Osteocyte (in vitro differentiated cells): ENCODE measurements around the gene MYT1. TPM values are rescaled to one million over a fixed set of nuclear protein-coding genes. Genes with fewer than 3 reads are reported as not detected.

Experiments
- DNase-seq: peaks from one replicate; pipeline ENCODE4 v3.0.0; 2021; ENCODE audit warnings: mixed read lengths; ENCODE audit not compliant: unreplicated experiment; ENCODE audit errors: extremely low spot score
- H3K27ac Mint-ChIP-seq: one replicate; pipeline ENCODE4 v1.8.0; 2021; ENCODE audit warnings: mild to moderate bottlenecking, mixed read lengths; ENCODE audit not compliant: unreplicated experiment
- H3K27me3 Mint-ChIP-seq: one replicate; pipeline ENCODE4 v1.8.0; 2021; ENCODE audit warnings: mixed read lengths; ENCODE audit not compliant: unreplicated experiment
- H3K36me3 Mint-ChIP-seq: one replicate; pipeline ENCODE4 v1.8.0; 2021; ENCODE audit warnings: mixed read lengths; ENCODE audit not compliant: unreplicated experiment
- H3K4me1 Mint-ChIP-seq: one replicate; pipeline ENCODE4 v1.8.0; 2021; ENCODE audit warnings: mixed read lengths; ENCODE audit not compliant: unreplicated experiment
- H3K4me3 Mint-ChIP-seq: one replicate; pipeline ENCODE4 v1.8.0; 2021; ENCODE audit warnings: mild to moderate bottlenecking, moderate library complexity, mixed read lengths; ENCODE audit not compliant: unreplicated experiment
- H3K9me3 Mint-ChIP-seq: one replicate; pipeline ENCODE4 v1.8.0; 2021; ENCODE audit warnings: mixed read lengths; ENCODE audit not compliant: unreplicated experiment
- CTCF ChIP-seq: fragments of 200-600 bp; sonication (generic); IDR thresholded peaks from 2 replicates; pipeline ENCODE4 v1.5.0; 2021; ENCODE audit warnings: antibody characterized with exemption, mild to moderate bottlenecking, moderate library complexity
- total RNA-seq: library from RNA; stranded (reverse); gene quantifications from 2 replicates; pipeline ENCODE4 v1.2.1, GENCODE V29; 2021

Gene MYT1
- total RNA-seq, 1 donor from 2014 or later: not detected

- Mint-ChIP-seq H3K9me3 (no peaks in the 10 kb centered on the region), H3K4me3 (no peak overlapping the region), H3K4me1 (peaks cover 20% of the 10 kb centered on the region), H3K27me3 (peaks cover 16% of the 10 kb centered on the region), H3K36me3 (no peaks in the 10 kb centered on the region), H3K27ac (no peak overlapping the region)
- no peak for DNase-seq
- no peak for TF ChIP-seq CTCF
Observed at GRCh38 chr20:64220891-64221527, 56.8 kb downstream of the MYT1 start.

GRCh38 chr20:64222291-64222735 is 58.1 kb downstream of the MYT1 start:
- H3K9me3 Mint-ChIP-seq: no peaks in the 10 kb centered on the region
- no peaks in the 10 kb centered on the region for H3K36me3 Mint-ChIP-seq
- H3K27ac Mint-ChIP-seq: no peak overlapping the region
- H3K4me3 Mint-ChIP-seq: no peak overlapping the region
- DNase-seq: no peak
- TF ChIP-seq CTCF: no peak
- H3K4me1 Mint-ChIP-seq: peaks cover 20% of the 10 kb centered on the region
- peaks cover 16% of the 10 kb centered on the region for H3K27me3 Mint-ChIP-seq

GRCh38 chr20:64222851-64223525 is 58.7 kb downstream of the MYT1 start:
- no peak overlapping the region for H3K27ac Mint-ChIP-seq
- H3K4me3 Mint-ChIP-seq: no peak overlapping the region
- H3K9me3 Mint-ChIP-seq: no peaks in the 10 kb centered on the region
- DNase-seq: no peak
- no peaks in the 10 kb centered on the region for H3K36me3 Mint-ChIP-seq
- H3K27me3 Mint-ChIP-seq: peaks cover 14% of the 10 kb centered on the region
- no peak for TF ChIP-seq CTCF
- H3K4me1 Mint-ChIP-seq: peaks cover 20% of the 10 kb centered on the region

GRCh38 chr20:64223526-64224067 is 59.3 kb downstream of the MYT1 start:
- peaks cover 13% of the 10 kb centered on the region for H3K27me3 Mint-ChIP-seq
- H3K9me3 Mint-ChIP-seq: no peaks in the 10 kb centered on the region
- peaks cover 20% of the 10 kb centered on the region for H3K4me1 Mint-ChIP-seq
- no peak for DNase-seq
- no peaks in the 10 kb centered on the region for H3K36me3 Mint-ChIP-seq
- TF ChIP-seq CTCF: peak; percentile 33
- no peak overlapping the region for H3K4me3 Mint-ChIP-seq
- peak overlapping the region; percentile 24 for H3K27ac Mint-ChIP-seq
